GM06990 (cell line): Measurements from ENCODE around the gene RALA.

ENCODE experiments used
- DNase-seq: peaks from one replicate; pipeline ENCODE4 v3.0.0-alpha.2; 2011; ENCODE audit not compliant: insufficient read length; ENCODE audit errors: extremely low read depth
- H3K27me3 ChIP-seq: replicated peaks from 2 replicates; pipeline ENCODE4 v1.6.0; 2011; ENCODE audit warnings: low read length; ENCODE audit not compliant: control insufficient read depth, insufficient read depth
- H3K36me3 ChIP-seq: 2 replicates; pipeline ENCODE4 v1.5.1; 2011; ENCODE audit warnings: low read length; ENCODE audit not compliant: control insufficient read depth, insufficient read depth
- H3K4me3 ChIP-seq: replicated peaks from 2 replicates; pipeline ENCODE4 v1.5.1; 2011; ENCODE audit warnings: low read depth, mild to moderate bottlenecking, control low read depth, low read length
- TF ChIP-seq, protein P1 (sequence below): IDR thresholded peaks from 2 replicates; pipeline ENCODE4 v1.5.1; 2011; ENCODE audit warnings: low read length, control low read depth, mild to moderate bottlenecking, inconsistent platforms; ENCODE audit not compliant: insufficient read depth, poor library complexity, severe bottlenecking

RALA gene

DNA sequence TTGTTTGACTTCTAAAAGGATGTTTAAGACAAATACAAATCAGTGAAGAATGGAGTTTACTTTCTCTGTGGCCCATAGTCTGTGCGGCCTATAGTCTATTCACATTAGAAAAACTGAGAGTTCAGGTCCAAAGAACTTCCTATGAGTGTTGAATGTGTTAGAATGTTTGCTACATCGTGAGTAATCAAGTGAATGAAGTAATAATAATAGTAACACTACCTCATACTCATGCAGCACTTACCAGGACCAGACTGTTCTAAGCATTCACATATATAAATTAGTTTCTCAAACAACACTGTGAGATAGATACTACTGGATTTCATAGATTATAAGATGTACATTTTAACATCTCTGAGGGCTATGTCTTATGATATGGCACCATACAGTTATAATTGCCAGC, 70.4 kb downstream of the RALA start:
- TF ChIP-seq, protein P1, sequence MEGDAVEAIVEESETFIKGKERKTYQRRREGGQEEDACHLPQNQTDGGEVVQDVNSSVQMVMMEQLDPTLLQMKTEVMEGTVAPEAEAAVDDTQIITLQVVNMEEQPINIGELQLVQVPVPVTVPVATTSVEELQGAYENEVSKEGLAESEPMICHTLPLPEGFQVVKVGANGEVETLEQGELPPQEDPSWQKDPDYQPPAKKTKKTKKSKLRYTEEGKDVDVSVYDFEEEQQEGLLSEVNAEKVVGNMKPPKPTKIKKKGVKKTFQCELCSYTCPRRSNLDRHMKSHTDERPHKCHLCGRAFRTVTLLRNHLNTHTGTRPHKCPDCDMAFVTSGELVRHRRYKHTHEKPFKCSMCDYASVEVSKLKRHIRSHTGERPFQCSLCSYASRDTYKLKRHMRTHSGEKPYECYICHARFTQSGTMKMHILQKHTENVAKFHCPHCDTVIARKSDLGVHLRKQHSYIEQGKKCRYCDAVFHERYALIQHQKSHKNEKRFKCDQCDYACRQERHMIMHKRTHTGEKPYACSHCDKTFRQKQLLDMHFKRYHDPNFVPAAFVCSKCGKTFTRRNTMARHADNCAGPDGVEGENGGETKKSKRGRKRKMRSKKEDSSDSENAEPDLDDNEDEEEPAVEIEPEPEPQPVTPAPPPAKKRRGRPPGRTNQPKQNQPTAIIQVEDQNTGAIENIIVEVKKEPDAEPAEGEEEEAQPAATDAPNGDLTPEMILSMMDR = no peak
- DNase-seq = no peak
- Histone ChIP-seq H3K4me3 (no peak overlapping the region), H3K36me3 (peaks cover 4% of the 10 kb centered on the region), H3K27me3 (no peaks in the 10 kb centered on the region)

GRCh38 chr7:39695852-39696586, 72.6 kb downstream of the RALA start:
- no peak for DNase-seq
- peaks cover 4% of the 10 kb centered on the region for H3K36me3 ChIP-seq
- no peak overlapping the region for H3K4me3 ChIP-seq
- TF ChIP-seq, protein P1 = no peak
- no peaks in the 10 kb centered on the region for H3K27me3 ChIP-seq

DNA sequence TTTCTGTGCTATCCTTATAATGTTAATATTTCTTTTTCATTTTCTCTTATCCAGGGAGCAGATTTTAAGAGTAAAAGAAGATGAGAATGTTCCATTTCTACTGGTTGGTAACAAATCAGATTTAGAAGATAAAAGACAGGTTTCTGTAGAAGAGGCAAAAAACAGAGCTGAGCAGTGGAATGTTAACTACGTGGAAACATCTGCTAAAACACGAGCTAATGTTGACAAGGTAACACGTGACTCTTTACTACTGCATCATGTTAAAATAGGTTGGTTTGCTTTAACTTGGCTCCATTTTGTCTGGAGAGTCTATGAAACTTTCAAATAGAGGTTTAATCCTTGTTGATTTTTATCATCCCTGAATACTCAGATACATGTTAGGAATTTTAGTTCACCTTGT, 73.3 kb downstream of the RALA start:
- TF ChIP-seq, protein P1 = no peak
- no peak overlapping the region for H3K4me3 ChIP-seq
- H3K36me3 ChIP-seq = peaks cover 4% of the 10 kb centered on the region
- DNase-seq = no peak
- no peaks in the 10 kb centered on the region for H3K27me3 ChIP-seq

GRCh38 chr7:39697483-39697882, 74.1 kb downstream of the RALA start:
- TF ChIP-seq, protein P1 = no peak

DNA sequence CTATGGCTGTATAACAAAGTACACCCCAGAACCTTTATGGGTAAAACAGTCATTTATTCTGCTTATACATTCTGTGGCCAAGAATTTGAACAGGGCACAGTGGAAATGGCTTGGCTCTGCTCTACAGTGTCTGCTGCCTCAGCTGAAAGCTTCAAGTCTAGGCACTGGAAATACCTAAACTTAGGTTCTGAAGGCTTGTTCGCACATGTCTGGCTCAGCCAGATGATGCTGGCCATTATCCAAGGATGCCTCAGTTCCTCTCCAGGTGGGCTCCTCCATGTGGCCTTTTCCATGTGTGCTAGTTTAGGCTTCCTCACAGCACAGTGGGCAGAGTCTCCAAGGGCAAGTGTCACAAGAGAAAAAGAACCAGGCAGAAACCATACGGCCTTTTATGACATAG, 76.8 kb downstream of the RALA start:
- H3K36me3 ChIP-seq = peaks cover 4% of the 10 kb centered on the region
- TF ChIP-seq, protein P1 = no peak
- no peak overlapping the region for H3K4me3 ChIP-seq
- DNase-seq = no peak
- H3K27me3 ChIP-seq = no peaks in the 10 kb centered on the region

More at GRCh38 chr7:39697483-39697882, 74.1 kb downstream of the RALA start:
- no peak for DNase-seq
- no peak overlapping the region for H3K4me3 ChIP-seq
- no peaks in the 10 kb centered on the region for H3K27me3 ChIP-seq
- H3K36me3 ChIP-seq = peaks cover 4% of the 10 kb centered on the region
